Gastroesophageal sphincter (tissue), 3 donors: Measurements from ENCODE around the gene BRMS1L.

Experiments
- CTCF ChIP-seq, 4 experiments: fragments of 200-600 bp in 2 of 4; fragments of 450-650 bp in 2 of 4; sonication (generic) in 1 of 4; IDR thresholded peaks; one replicate each; pipeline ENCODE4 v1.5.1; 2017 to 2019; ENCODE audit warnings: antibody characterized with exemption in 4 of 4, mild to moderate bottlenecking in 2 of 4, moderate library complexity in 2 of 4
- EP300 ChIP-seq: sonication (generic); formaldehyde crosslinking; IDR thresholded peaks from one replicate; pipeline ENCODE4 v1.6.1; 2017; ENCODE audit warnings: antibody characterized with exemption, mild to moderate bottlenecking
- POLR2A ChIP-seq, 2 donors: fragments of 450-650 bp; IDR thresholded peaks; one replicate each; pipeline ENCODE4 v1.6.1; 2017; ENCODE audit warnings: antibody characterized with exemption in 2 of 2, mild to moderate bottlenecking in 2 of 2, moderate library complexity in 1 of 2

- TF ChIP-seq EP300 (no peak), CTCF (IDR thresholded peaks at IDR 0.05) (no peak), POLR2A (IDR thresholded peaks at IDR 0.05) (no peak)
These were observed 18.8 kb upstream of the BRMS1L start for GRCh38 chr14:35807131-35807961.
